ENCODE measurements around the gene DISP2. TPM values are rescaled to one million over a fixed set of nuclear protein-coding genes. Genes with fewer than 3 reads are reported as not detected.

Gene DISP2
- total RNA-seq, 1 experiment from 2014 or later = 1.3 TPM

GRCh38 chr15:40331637-40332036, 26.4 kb upstream of the DISP2 start:
- peaks cover 45 to 54% of the 10 kb centered on the region in 2 experiments for H3K4me1 Mint-ChIP-seq

More at GRCh38 chr15:40331637-40332036, 26.4 kb upstream of the DISP2 start:
- Histone ChIP-seq H3K9me3 (ENCODE audit: control insufficient read depth, low read depth, low read length) (no peaks in the 10 kb centered on the region), H2AK5ac (ENCODE audit: insufficient read length, low read length) (no peak overlapping the region), H4K8ac (replicated peaks; ENCODE audit: insufficient read length, low read depth, low read length) (no peak overlapping the region), H3K79me2 (ENCODE audit: insufficient read depth, low read length) (no peaks in the 10 kb centered on the region), H3K14ac (ENCODE audit: insufficient read depth, low read length) (no peak overlapping the region), H3K27me3 (ENCODE audit: insufficient read depth, low read length) (no peaks in the 10 kb centered on the region), H3K23me2 (ENCODE audit: insufficient read length, low read depth, low read length, poor library complexity, severe bottlenecking) (no peaks in the 10 kb centered on the region), H4K5ac (ENCODE audit: insufficient read length, low read depth, low read length) (no peak overlapping the region), H2BK15ac (ENCODE audit: low read depth, low read length) (no peak overlapping the region), H3K56ac (ENCODE audit: insufficient read length, low read depth, low read length) (no peak overlapping the region), H2BK5ac (ENCODE audit: insufficient read length, low read length) (no peak overlapping the region), H3K23ac (ENCODE audit: insufficient read length, low read depth, low read length) (no peak overlapping the region), H3K79me1 (ENCODE audit: insufficient read depth, low read depth, low read length, poor library complexity, severe bottlenecking) (no peaks in the 10 kb centered on the region), H3K4ac (ENCODE audit: low read depth, low read length) (no peak overlapping the region), H3K4me1 (ENCODE audit: insufficient read depth, low read length) (peaks cover 18% of the 10 kb centered on the region; the same call in 1 of the 2 replicates), H3K9ac (ENCODE audit: extremely low read depth, insufficient read length, low read length) (no peak overlapping the region), H3K4me2 (ENCODE audit: insufficient read depth, insufficient read length, low read length) (no peak overlapping the region), H2BK12ac (ENCODE audit: insufficient read length, low read depth, low read length) (no peak overlapping the region), H2BK120ac (ENCODE audit: low read depth, low read length, poor library complexity, severe bottlenecking) (no peak overlapping the region), H4K20me1 (ENCODE audit: control insufficient read depth, insufficient read depth, insufficient read length) (no peaks in the 10 kb centered on the region), H3T11ph (ENCODE audit: low read length) (no peak overlapping the region), H2BK20ac (ENCODE audit: low read depth, low read length, poor library complexity, severe bottlenecking) (no peak overlapping the region), H3K18ac (ENCODE audit: insufficient read length, low read depth, low read length) (no peak overlapping the region), H2AFZ (ENCODE audit: low read length) (no peak overlapping the region), H4K91ac (ENCODE audit: insufficient read length, low read depth, low read length) (no peak overlapping the region), H3K27ac (ENCODE audit: insufficient read length, low read depth, low read length) (no peak overlapping the region)
- no CpG with 5 or more reads among the region's 7 CpGs for WGBS (ENCODE audit: extremely low coverage, insufficient read length, low lambda C conversion rate)
- peak overlapping the region in 1 of 3 experiments; percentile 59; a peak in 1 of 7 replicates for H3K27ac Mint-ChIP-seq
- no peak overlapping the region for H3K4me3 Mint-ChIP-seq
- peaks cover 0 to 4% of the 10 kb centered on the region in 2 experiments; a peak in 1 of 5 replicates for H3K9me3 Mint-ChIP-seq
- TF ChIP-seq CTCF (conservative IDR thresholded peaks at IDR 0.05) = no peak
- H3K27me3 Mint-ChIP-seq (ENCODE audit: low read depth) = peaks cover 2% of the 10 kb centered on the region
- peaks cover 4 to 19% (median 8%) of the 10 kb centered on the region in 3 experiments; a peak in 6 of 7 replicates for H3K36me3 Mint-ChIP-seq (ENCODE audit: insufficient read depth in 1 of 3, low read depth in 3 of 3)
- no peak for DNase-seq
